Measurements from ENCODE around the gene HOXD12.

The HOXD12 gene

GRCh38 chr2:176081376-176081836, 18.2 kb upstream of the HOXD12 start:
- no peak for DNase-seq

GRCh38 chr2:176081837-176082524, 17.6 kb upstream of the HOXD12 start:
- DNase-seq: no peak

DNA sequence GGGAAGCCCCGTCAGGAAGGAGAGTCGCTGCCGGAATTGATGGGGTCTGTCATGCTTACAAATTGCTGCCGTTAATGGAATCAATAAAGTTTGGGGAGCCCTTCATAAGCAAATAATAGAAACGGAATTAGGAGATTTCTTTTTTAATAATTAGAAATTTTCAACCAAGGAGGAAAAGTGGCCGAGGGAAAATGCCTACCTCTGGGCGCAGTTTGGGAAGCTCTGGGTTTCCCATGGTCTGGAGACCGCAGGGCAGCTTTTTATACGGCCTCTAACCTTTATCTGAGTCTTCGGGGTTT, 17.1 kb upstream of the HOXD12 start:
- DNase-seq: no peak

GRCh38 chr2:176082824-176083751, 16.5 kb upstream of the HOXD12 start:
- no peak for DNase-seq

GRCh38 chr2:176083796-176084261, 15.8 kb upstream of the HOXD12 start, which contains the start of gene EVX2:
EVX2 (minus strand) TSS chr2:176083962; CDS start chr2:176083776, 186 bp downstream.
- no peak for DNase-seq

DNA sequence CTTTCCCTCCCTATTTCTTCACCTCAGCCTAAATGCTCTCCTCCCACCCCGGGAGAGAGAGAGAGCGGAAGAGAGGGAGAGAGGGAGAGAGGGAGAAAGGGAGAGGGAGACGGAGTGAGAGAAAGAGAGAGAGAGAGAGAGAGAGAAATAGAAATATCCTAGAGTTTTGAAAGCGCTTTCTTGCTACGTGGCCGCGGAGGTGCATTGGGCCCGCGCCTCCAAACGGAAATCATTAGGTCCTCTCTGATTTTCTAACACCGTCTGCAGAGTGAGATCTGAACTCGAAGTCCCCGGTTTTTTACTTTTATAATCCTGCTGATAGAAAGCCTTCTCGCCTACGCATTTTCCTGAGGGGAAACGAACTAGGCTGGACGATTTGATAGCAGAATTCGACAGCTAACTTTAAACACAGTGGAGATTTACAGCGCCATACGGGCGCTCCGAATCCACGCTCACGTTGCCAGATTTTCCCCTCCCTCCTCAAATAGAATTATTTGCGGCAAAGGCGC, 14.9 kb upstream of the HOXD12 start:
- DNase-seq: no peak

DNA sequence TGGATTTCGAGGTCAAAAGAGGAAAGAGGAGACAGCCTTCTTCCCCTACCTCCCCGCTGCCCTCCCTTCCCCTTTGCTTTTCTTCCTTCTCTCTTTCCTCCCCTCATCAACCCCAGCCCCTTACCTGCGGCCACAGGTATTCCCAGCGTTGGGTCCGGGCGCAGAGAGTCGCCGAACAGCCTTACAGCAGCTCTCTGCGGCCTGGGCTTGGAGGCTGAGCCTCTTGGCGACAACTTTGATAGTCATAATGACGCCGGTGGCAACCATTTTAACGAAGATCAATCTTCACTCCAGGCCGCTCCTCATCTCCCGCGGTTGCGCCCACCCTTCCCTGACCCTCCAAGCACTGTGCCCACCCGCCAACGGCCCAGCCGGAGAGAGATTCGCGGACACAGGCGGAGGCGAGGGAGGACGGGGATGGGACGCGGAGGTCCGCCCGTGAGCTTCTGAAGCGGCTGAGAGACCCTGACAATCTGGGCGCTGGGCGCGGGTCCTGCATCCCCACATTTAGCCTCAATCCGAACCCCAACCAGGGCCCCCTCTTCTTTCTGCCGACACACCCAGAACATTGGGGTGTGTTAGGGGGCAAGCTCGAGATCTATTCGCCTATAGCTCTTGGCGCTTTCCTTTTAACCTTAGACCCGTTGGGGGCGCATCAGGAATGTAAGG, 14.3 kb upstream of the HOXD12 start:
- DNase-seq: no peak

DNA sequence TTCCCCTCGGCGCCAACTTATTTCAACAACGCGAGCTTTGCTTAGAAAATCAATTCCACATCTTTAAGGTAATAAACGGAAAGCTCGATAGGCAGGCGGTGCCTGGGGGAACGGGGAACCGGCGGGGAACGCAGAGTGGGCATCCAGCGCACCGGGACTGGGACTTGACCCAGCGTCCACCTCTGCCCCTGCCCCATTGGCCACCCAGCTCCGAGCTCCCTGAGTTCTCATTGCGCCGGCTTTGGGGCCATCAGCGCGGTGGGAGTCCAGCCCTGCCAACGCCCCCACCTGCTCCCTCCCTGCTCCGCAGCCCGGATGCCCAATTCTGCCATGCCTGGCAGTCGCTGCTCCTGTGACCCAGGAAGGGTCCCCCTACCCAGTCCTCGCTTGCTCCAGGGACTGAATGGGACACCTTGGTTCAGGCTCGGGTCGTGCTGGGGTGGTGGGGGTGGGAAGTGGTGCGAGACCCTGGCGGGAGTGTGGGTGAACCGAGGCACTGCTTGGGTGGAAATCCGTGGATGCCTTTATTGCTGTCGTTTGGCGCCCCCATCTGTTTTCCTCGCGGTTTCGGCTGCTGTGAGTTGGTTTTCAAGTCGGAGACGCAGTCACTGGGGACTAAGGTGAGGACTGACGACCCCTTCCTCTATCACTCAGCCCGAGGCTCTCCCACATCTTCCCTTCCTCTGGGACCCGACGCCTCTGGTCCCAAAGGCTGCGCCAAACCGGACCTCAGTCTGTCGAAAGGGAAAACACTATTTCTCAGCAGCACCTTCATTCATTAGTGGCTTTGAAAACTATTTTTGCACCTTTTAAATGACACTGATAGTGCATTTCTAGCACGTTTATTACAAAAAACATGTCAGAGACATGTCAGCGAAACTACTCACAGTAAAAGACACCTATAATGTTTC, 13.5 kb upstream of the HOXD12 start:
- no peak for DNase-seq

DNA sequence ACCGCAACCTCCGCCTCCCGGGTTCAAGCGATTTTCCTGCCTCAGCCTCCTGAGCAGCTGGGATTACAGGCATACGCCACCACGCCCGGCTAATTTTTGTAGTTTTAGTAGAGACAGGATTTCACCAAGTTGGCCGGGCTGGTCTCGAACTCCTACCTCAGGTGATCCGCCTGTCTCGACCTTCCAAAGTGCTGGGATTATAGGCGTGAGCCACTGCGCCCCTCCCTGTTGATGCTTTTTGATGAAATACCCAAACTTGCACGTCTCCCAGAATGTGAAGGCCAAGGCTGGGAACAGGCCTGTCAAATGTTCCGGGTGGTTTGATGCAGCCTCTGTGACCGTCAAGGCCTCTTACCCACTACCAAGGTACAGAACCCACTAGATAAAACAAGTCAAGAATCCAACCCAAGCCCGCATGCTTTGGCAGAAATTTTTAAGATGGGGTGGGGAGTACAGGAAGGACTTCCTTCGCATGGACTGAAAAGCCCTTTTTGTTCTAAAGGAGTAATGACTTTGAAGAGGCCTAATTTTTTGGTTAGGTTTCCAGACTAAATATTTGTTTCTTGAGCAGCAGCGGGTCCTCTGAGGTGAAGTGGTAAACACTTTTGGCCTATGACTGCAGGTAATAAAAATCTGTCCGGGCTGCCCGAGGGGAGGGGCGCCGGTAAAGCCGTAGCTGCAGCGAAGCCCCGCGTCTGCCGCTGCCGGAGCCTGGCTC, 12.1 kb upstream of the HOXD12 start:
- DNase-seq: no peak

DNA sequence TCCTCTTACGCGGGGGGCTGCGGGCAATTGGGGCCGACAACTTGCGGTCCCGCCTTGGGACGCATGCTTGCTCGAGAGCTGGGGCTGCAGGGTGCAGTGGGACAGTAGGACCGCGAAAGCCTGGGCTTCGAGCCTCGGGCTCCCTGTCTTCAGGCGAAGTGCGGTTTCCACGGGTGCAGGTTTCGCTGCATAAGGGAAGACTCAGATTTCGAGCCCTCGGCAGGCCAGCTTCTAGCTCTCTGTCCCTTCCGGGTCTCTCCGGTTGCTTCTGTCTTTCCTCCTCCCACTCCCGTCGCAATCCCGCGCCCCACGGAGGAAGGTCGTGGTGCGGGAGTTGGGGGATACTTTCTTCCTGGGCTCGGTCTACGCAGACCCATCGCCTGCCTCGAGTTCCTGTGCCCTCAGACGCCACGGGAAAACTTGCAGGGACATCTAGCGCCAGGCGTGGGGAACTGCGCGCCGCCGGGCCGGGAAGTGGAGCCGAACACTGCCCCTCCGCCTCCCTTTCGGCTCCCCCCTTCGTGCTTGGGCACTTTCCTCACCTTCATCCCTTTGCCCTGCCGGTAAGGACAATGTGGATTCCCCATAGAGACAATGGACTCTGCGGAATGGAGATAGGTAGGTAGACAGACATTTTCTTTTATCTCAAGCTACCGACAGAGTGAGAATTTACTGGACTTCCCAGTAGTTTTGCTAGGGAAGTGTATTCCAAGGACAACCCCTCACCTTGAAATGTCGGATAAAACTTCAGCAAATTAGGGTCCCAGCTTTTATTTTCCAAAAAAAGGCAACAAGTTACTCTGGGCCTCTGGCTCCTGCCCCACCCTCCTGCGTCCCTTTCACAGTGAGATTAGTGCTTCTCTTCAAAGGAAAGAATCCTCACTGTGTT, 11.3 kb upstream of the HOXD12 start:
- DNase-seq: no peak

GRCh38 chr2:176088937-176089842, 10.4 kb upstream of the HOXD12 start:
- no peak for DNase-seq

GRCh38 chr2:176089843-176090395, 9.7 kb upstream of the HOXD12 start:
- DNase-seq: no peak

DNA sequence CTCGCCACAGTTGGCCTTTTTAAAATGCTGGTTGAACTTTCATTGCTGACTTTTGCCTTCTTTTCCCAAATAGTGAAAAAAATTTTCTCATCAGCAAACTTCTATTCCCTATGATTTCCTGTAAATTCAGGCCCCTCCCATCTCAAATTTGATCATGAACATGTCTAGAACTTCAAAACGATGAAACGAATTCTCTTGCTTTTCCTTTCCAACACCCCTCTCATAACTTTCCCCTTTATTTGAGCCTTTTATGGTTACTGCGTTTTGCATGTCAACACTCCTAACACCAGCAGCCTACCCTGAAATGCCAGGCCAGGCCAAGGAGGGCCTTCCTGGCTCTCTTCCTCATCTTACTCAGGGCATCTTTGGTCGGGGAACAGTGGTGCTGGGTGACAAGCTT, 8.7 kb upstream of the HOXD12 start:
- DNase-seq: no peak

DNA sequence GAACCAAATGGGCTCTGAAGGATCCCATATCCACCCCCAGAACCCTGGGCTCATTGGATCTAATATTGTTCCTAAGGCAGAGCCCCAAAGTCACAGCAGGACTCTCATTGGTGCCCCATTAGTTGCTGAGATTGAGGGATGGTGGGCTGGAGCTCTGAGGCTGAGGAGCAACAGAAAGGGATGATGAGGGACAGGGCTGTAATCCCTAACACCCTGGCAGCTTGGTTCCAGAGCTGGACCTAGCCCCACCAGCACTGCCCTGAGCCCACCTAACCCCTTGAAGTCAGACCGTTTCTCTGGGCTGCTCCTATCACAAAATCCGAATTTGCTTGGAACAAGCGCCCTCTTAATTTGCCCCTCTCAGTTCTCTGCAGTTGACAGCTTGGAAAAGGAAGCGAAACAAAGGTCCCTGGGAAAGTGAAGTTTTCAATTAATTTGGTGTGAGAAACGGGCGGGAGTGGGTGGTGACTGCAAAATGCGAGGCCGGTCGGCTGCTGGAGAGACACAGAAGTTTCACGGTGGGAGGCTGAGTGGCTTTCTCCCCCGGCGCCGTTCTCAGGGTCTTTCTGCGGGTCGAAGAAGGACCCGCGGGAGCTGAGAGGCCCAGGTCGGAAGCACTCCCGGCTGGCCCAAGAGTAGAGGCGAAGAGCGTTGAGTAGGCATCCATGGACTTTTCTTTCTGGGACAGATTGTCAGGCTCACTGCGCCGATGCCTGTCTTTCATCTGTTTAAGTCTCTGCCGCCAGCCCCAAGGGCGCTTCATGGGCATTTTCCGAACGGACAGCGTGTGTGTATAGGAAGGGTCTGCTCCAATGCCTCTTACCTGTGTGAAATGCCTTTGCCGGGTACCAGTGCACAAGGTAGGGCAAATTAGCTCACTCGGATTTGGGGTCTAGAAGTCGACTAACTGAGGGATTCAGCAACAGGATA, 8.0 kb upstream of the HOXD12 start:
- DNase-seq: no peak

DNA sequence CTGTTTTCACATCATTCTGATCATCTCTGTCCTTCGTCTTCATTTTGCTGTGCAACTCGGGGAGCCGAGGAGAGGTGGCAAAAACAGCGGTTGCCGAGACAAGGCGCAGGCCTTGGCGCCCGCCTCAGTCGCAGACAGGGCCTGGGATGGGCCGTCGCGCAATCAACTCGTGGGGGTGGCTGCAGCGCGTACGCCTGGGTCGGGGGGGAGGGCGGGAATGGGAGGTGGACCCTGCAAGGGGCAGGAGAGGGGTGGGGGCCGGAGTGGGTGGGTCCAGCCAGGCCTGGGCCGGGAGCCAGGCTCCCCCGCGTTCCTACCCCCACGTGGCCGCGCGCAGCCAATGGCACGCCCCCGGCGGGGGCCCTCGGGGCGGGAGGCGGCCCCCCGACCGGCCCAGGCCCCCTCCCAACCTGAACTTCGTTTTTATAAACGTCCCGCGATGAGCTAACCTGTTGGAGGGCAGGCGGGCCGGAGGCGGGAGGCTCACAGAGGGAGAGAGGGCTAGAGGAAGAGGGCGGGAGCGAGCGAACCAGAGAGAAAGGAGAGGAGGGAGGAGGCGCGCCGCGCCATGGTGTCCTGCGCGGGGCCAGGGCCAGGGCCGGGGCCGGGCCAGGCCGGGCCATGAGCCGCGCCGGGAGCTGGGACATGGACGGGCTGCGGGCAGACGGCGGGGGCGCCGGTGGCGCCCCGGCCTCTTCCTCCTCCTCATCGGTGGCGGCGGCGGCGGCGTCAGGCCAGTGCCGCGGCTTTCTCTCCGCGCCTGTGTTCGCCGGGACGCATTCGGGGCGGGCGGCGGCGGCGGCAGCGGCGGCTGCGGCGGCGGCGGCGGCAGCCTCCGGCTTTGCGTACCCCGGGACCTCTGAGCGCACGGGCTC, 7.1 kb upstream of the HOXD12 start, which contains the start of gene HOXD13:
Gene HOXD13, plus strand, starts transcription at position 452 of the 875 bp plus-strand sequence. Its CDS starts 170 bp downstream, at position 622.
- no peak for DNase-seq

- no peak for DNase-seq
Observed at GRCh38 chr2:176093145-176093897, 6.3 kb upstream of the HOXD12 start.
